ENCODE data around the gene CSF1R.

GRCh38 chr5:150105928-150106615 is 19.7 kb upstream of the CSF1R start:
- TF ChIP-seq CTCF (IDR thresholded peaks at IDR 0.05): no peak
- TF ChIP-seq POLR2A (IDR thresholded peaks at IDR 0.05; ENCODE audit: low read depth): no peak
- TF ChIP-seq POLR2AphosphoS5 (IDR thresholded peaks at IDR 0.05): no peak

Measured in esophagus muscularis mucosa (tissue), 3 donors.